Gastrocnemius medialis (tissue), 4 donors: ENCODE data around the gene H19. TPM values are rescaled to one million over a fixed set of nuclear protein-coding genes. Genes with fewer than 3 reads are reported as not detected.
A peak's percentile ranks its signal among the peaks of the same experiment; 100 is the strongest.

Source experiments
- ATAC-seq, 2 donors: fragments of 150-250 bp; one replicate each; pipeline ENCODE4 v1.9.1; 2016
- DNase-seq, 2 donors: peaks; one replicate each; pipeline ENCODE4 v3.0.0-alpha.2; 2019
- H3K27ac ChIP-seq, 4 donors: fragments of 200-600 bp; sonication (generic); 1 replicate in 1 of 4; 2 replicates in 3 of 4; pipeline ENCODE4 v1.5.1; 2016 to 2018; ENCODE audit warnings: mild to moderate bottlenecking in 2 of 4, moderate library complexity in 1 of 4
- H3K27me3 ChIP-seq, 3 donors: fragments of 200-600 bp; sonication (generic) in 2 of 3; 1 replicate in 1 of 3; 2 replicates in 2 of 3; pipeline versions ENCODE4 v1.5.1 to v1.6.0; 2016 to 2019; ENCODE audit warnings: mild to moderate bottlenecking in 1 of 3, moderate library complexity in 1 of 3
- H3K36me3 ChIP-seq, 2 donors: fragments of 200-600 bp; sonication (generic) in 1 of 2; one replicate each; pipeline ENCODE4 v1.5.1; 2017 to 2018
- H3K4me1 ChIP-seq, 2 donors: fragments of 200-600 bp; sonication (generic) in 1 of 2; one replicate each; pipeline ENCODE4 v1.5.1; 2016 to 2017; ENCODE audit warnings: mild to moderate bottlenecking in 2 of 2
- H3K4me3 ChIP-seq, 4 donors: fragments of 200-600 bp; sonication (generic) in 3 of 4; 1 replicate in 1 of 4; 2 replicates in 3 of 4; pipeline ENCODE4 v1.5.1; 2016 to 2019; ENCODE audit warnings: mild to moderate bottlenecking in 2 of 4
- H3K9me3 ChIP-seq, 3 donors: fragments of 200-600 bp; sonication (generic) in 2 of 3; 1 replicate in 1 of 3; 2 replicates in 2 of 3; pipeline ENCODE4 v1.5.1; 2016 to 2019
- CTCF ChIP-seq, 5 experiments: fragments of 450-650 bp in 3 of 5; fragments of 200-600 bp in 2 of 5; sonication (generic) in 2 of 5; IDR thresholded peaks in 4 of 5; conservative IDR thresholded peaks in 1 of 5; 1 replicate in 4 of 5; 2 replicates in 1 of 5; pipeline ENCODE4 v1.5.1; 2016 to 2019; ENCODE audit warnings: antibody characterized with exemption in 5 of 5, mild to moderate bottlenecking in 3 of 5, moderate library complexity in 3 of 5
- POLR2A ChIP-seq, 2 donors: fragments of 450-650 bp; IDR thresholded peaks; one replicate each; pipeline ENCODE4 v1.6.1; 2017; ENCODE audit warnings: antibody characterized with exemption in 2 of 2, mild to moderate bottlenecking in 2 of 2, moderate library complexity in 2 of 2
- in situ Hi-C, 4 donors: fragments of 200-750 bp; cut with MboI; loops; one replicate each; pipeline versions ENCODE4 v1.15.0 to v1.8.0; 2017; ENCODE audit warnings: low sequenced_read_pairs in 4 of 4
- intact Hi-C: fragments of 100-400 bp; cut with DNase I; formaldehyde crosslinking; loops from one replicate; pipeline ENCODE4 v1.15.1; 2023; ENCODE audit warnings: low total_unique reads
- total RNA-seq, 4 donors: library from RNA; depleted of rRNA; stranded (reverse); fragments of >200 nt; gene quantifications; one replicate each; pipeline versions ENCODE4 v1.1.0 to v1.2.3, GENCODE V29; 2016

H19 gene
- total RNA-seq, 4 donors from 2014 or later: 1,088 to 2,877 (median 2,059) TPM

DNA sequence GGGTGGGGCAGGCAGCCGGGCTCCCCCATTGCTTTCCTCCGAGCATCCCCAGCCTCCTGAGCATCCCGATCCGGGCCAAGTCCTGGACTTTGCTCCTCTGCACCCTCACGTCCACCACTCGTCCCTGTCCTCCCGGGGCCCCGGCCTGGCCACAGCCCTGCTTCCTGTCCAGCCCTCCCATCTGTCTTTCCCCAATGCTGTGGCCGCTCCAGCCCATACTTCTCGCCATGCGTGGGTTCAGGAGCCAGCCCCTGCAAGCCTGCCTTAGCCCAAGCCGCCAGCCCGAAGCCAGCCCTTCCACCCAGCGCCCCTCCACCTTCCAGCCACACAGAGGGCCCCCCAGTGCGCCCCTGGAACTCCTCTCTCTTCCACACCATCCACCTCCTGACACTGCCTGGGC lies 26.7 kb downstream of the H19 start:
- DNase-seq: peak in 1 of 2 donors; percentile 10
- in situ Hi-C loops (no loop called here), intact Hi-C loops (no loop called here)
- H3K4me3 ChIP-seq: no peak overlapping the region
- H3K9me3 ChIP-seq: no peaks in the 10 kb centered on the region
- no peaks in the 10 kb centered on the region for H3K27me3 ChIP-seq
- H3K4me1 ChIP-seq: no peaks in the 10 kb centered on the region
- no peaks in the 10 kb centered on the region for H3K36me3 ChIP-seq
- TF ChIP-seq POLR2A (IDR thresholded peaks at IDR 0.05) (no peak), CTCF (IDR thresholded peaks at IDR 0.05 in 4 of 5, conservative IDR thresholded peaks at IDR 0.05 in 1 of 5) (no peak)
- H3K27ac ChIP-seq: peak overlapping the region in 2 of 4 donors; percentile 59 to 62
- ATAC-seq: no peak

GRCh38 chr11:1969776-1970175 lies 27.9 kb downstream of the H19 start:
- DNase-seq: no peak
- in situ Hi-C loops: no loop called here
- H3K4me1 ChIP-seq: no peaks in the 10 kb centered on the region
- H3K4me3 ChIP-seq: no peak overlapping the region
- no peak overlapping the region for H3K27ac ChIP-seq
- H3K36me3 ChIP-seq: no peaks in the 10 kb centered on the region
- no peaks in the 10 kb centered on the region for H3K9me3 ChIP-seq
- intact Hi-C loops: no loop called here
- no peak for TF ChIP-seq CTCF (IDR thresholded peaks at IDR 0.05 in 4 of 5, conservative IDR thresholded peaks at IDR 0.05 in 1 of 5)
- no peaks in the 10 kb centered on the region for H3K27me3 ChIP-seq
- no peak for ATAC-seq

- H3K27me3 ChIP-seq: no peaks in the 10 kb centered on the region
- no peaks in the 10 kb centered on the region for H3K4me1 ChIP-seq
- no peak overlapping the region for H3K4me3 ChIP-seq
- intact Hi-C loops (no loop called here), in situ Hi-C loops (no loop called here)
- TF ChIP-seq POLR2A (IDR thresholded peaks at IDR 0.05) (no peak), CTCF (IDR thresholded peaks at IDR 0.05 in 4 of 5, conservative IDR thresholded peaks at IDR 0.05 in 1 of 5) (no peak)
- H3K36me3 ChIP-seq: no peaks in the 10 kb centered on the region
- H3K9me3 ChIP-seq: no peaks in the 10 kb centered on the region
- H3K27ac ChIP-seq: no peak overlapping the region
- ATAC-seq: peak; percentile 19 to 27
- no peak for DNase-seq
Observed at GRCh38 chr11:1969035-1969434, 28.6 kb downstream of the H19 start.

- Histone ChIP-seq H3K9me3 (no peaks in the 10 kb centered on the region), H3K4me3 (no peak overlapping the region), H3K27me3 (no peaks in the 10 kb centered on the region), H3K36me3 (no peaks in the 10 kb centered on the region), H3K27ac (peak overlapping the region; percentile 67 to 81 (median 70)), H3K4me1 (no peaks in the 10 kb centered on the region)
- in situ Hi-C loops (no loop called here), intact Hi-C loops (no loop called here)
- ATAC-seq: peak; percentile 27 to 34
- TF ChIP-seq CTCF (IDR thresholded peaks at IDR 0.05 in 4 of 5, conservative IDR thresholded peaks at IDR 0.05 in 1 of 5): no peak
- TF ChIP-seq POLR2A (IDR thresholded peaks at IDR 0.05): no peak
- peak in 1 of 2 donors; percentile 40 for DNase-seq
Observed at GRCh38 chr11:1968454-1969002, 29.1 kb downstream of the H19 start.
